Right hindlimb (tissue), 1 donor: ENCODE measurements around the gene SNRNP27.
"Not testable (repeated sequence)": the region's sequence is repeated elsewhere in the genome, so short reads cannot be mapped to it uniquely, and the experiment has no call there.

Source experiments
- DNase-seq: peaks from one replicate; pipeline ENCODE4 v3.0.0-alpha.2; 2018

SNRNP27 gene, protein sequence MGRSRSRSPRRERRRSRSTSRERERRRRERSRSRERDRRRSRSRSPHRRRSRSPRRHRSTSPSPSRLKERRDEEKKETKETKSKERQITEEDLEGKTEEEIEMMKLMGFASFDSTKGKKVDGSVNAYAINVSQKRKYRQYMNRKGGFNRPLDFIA

DNA sequence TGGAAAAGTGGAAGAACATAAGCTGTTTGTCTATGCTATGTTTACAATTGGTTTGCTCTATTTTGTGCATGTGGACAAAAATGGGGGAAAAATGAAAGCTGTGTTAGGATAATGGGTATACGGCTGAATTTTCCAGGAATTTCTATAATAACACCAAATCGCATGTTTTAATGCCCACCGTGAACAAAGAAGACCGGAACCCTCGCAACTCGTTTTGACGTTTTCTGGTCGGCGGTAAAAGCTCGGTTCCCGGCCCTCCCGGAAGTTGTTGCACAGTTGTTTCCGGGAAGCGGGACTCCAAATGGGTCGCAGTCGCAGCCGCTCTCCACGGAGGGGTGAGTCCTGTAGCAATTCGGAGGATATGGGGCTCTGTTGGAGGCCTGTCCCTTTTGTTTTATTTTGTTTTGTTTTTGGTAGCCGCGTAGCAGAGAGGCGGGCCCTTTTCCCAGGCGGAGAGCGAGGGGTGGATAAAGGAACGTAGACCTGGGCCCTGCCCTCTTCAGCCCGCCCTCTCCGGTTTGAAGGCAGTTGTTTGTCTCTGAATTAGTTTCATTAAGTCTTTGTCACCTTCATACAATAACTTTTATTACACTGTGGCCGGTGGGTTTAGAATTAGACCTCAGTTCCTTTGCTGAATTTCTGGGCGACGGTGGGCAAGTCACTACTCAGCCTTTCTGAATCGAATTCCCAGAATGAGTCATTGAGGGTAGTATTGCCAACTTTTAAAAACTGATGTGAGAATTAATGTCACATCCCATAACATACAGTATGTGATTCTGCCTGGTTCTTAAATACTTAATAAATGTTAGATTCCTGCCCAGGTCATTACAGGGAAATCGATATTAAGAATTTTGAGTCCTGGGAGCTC lies at the start of gene SNRNP27:
Gene SNRNP27 (plus strand): TSS at position 273 of the 868 bp plus-strand sequence. CDS start 29 bp downstream, at position 302.
- peak; percentile 89 for DNase-seq

DNA sequence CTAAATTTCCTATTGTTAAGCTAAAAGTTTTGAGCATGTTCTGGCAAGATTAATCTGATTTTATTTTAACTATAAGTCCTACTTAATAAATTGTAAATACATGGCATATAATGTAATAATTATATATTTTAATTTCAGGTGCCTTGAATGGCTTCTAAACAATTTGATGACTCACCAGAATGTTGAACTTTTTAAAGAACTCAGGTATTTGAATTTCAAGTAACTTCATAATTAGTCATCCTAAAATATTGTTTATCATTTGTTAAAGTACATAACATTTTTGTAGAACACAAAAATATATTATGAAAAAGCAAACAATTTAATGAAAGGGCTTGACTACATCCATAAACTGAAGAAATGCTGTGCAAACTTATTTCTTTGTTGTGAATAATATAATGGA lies 49.8 kb upstream of the SNRNP27 start:
- DNase-seq: no peak

DNA sequence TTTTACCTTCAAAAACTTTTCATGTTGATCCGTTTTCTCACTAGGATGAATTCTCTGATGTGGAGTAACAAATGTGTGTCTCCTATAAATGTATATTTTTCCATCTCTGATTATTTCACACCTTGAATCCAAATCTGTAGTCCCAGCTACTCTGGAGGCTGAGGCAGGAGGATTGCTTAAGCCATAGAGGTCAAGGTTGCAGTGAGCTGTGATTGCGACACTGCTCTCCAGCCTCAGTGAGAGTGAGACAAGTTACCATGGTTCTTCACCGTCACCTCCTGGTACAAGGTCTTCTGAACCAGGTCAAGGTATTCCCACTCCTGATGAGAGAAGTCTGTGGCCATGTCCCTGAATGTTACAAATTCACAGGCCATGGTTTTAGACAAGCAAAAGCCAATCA lies 49.2 kb upstream of the SNRNP27 start:
- DNase-seq: no peak

DNA sequence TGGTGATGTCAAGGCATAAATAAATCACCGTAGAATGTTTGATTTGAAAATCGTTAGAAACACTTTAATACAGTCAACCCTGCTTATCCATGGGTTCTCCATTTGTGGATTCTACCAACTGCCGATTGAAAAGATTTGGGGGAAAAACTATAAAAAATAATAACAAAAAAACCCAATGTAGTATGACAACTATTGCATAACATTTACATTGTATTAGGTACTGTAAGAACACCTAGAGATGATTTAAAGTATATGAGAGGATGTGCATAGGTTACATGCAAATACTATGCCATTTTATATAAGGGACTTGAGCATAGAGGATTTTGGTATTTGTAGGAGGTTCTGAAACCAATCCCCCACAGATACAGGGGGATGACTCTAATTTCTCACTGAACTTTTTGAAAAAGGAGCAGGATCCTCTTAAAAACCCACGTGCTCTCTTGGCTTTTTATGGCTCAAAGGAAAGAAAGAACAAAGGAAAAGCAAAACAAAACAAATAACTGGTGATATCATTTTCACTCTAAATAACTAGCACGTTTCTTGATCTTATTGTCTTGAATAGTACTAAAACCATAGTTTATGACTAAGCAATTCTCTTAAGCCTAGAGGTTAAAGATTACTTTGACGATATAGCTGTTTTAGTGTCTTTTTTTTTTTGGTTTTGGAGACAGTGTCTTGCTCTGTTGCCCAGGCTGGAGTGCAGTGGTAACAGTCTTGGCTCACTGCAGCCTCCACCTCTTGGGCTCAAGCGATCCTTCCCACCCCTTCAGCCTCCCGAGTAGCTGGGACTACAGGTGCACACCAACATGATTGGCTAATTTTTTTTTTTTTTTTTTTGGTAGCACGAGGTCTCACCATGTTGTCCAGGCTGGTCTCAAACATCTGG lies 47.3 kb upstream of the SNRNP27 start:
- no peak for DNase-seq

DNA sequence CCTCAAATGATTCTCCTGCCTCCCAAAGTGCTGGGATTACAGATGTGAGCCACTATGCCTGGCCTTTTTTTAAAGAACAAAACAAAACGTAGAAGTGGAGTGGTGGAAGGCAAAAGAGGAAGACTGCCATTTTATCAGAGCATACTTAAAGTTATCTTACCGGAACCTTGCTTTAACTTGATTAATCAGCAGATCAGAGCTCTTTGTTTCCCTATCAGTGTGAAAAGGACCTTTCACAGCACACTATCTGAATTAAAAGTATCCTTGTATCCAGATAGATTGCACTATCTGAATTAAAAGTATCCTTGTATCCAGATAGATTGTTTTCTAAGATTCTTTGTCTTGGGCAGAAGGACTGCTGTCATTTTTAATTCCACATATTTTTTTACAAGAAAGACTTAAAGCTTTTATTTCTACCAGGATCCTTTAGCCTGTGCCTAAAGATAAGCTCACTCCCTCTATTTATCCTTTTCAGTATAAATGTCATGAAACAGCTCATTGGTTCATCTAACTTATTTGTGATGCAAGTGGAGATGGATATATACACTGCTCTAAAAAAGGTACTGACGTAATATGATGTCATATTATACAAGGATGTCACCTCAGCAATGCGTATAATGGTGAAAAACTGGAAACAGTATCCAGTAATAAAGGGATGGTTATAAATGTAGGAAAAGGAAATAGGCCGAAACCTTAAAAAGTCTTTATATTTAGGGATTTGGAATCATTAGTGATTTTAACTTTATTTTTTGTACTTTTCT lies 46.5 kb upstream of the SNRNP27 start:
- no peak for DNase-seq

DNA sequence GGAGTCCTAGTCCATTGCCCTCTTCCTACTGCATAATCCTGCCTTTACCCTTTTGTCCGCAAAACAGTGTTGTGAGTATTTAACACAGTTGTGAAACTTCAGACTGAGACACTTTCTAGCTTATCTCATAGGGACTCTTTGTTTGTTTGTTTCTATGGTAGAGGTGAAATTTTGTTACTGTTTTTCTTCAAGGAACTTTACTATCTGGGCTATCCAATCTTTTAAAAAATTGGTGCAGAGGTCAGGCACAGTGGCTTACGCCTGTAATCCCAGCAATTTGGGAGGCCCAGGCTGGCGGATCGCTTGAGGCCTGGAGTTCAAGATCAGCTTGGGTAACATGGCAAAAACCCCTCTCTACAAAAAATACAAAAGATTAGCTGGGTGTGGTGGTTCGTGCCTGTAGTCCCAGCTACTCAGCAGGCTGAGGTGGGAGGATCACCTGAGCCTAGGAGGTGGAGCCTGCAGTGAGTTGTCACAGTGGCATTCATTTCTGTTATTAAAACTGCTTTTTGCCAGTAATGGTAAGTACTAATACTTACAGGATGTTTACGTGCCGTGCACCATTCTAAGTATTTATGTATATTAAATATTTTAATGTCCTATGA lies 45.5 kb upstream of the SNRNP27 start:
- no peak for DNase-seq

DNA sequence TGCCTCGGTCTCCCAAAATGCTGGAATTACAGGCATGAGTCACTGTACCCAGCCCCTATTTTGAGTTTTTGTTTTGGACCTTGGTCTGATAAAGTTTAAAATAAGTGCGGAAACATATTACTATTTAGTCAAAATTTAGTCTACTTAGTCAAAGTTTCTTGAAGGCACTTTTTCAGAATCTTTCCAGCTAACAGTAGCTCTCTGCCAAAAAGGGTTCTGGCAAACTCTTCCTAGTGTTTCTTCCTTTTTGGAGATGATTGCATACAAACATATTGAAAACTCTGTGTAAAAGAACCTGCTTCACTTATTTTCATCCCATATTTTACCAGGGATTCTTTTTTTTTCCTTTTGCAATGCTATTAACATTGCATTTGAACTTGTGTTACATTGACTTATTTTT lies 35.5 kb upstream of the SNRNP27 start:
- DNase-seq: no peak

DNA sequence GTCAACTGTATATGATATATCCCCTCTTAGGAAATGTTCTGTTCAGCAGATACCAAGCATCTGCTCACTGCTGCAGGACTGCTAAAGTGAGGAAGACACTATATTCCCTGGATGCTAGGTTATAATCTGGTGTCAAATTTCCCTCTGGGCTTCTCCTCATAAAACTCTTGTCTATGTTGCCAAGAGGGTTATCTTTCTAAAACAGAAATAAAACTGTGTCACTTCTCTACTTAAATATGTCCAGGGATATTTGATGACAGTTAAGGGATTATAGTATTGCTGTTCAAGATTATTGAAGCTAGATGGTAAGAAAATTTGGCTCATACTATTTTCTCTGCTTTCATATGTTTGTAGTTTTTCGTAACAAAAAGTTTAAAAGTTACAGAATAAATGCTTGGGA lies 30.5 kb upstream of the SNRNP27 start:
- DNase-seq: no peak

DNA sequence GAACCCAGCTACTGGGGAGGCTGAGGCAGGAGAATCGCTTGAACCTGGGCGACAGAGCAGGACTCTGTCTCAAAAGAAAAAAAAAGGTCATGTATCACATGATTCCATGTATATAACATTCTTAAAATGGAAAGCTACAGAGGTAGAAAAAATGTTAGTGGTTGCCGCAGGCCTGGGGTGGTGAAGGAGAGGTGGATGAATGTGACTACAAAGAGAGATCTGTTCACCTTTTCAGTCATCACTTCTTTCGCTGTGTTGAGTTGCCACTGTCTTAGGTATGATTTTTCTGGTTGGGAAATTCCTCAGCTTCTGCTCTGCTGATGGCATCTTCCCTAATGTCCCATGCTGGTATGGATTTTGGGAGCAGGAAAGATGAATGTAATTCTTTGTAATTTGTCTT lies 5.3 kb upstream of the SNRNP27 start:
- no peak for DNase-seq

DNA sequence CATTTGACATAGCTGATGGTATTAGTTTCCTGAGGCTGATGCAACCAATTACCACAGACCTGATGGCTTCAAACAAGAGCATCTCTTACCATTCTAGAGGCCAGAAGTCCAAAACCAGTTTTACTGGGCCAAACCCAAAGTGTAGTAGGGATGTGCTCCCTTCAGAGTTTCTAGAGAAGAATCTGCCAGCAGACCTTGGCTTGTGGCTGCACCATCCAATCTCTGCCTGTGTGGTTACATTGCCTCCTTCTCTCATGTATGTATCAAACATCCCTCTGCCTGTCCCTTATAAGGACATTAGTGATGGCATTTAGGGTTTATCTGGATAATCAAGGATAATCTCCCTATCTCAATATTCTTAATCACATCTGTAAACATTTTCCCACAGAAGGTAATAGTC lies 4.5 kb upstream of the SNRNP27 start:
- DNase-seq: no peak

DNA sequence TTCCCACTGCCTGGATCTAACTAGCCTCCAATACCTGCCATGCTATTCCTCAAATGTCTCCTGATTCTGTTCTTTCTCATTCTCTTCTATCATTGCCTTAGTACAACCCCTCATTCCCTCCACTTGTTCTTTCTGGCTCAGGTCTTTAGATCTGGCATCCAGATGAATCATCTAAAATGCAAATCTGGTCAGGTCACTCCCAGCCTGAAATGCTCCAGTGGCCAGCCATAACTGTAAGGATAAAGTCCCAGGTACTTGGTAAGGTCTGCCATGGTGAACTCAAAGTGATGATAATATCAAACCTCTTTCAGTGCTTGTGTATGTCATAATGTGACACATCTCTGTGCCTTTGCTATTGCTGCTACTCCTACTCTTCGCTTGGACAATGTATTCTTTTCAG lies 2.9 kb upstream of the SNRNP27 start:
- DNase-seq: no peak

DNA sequence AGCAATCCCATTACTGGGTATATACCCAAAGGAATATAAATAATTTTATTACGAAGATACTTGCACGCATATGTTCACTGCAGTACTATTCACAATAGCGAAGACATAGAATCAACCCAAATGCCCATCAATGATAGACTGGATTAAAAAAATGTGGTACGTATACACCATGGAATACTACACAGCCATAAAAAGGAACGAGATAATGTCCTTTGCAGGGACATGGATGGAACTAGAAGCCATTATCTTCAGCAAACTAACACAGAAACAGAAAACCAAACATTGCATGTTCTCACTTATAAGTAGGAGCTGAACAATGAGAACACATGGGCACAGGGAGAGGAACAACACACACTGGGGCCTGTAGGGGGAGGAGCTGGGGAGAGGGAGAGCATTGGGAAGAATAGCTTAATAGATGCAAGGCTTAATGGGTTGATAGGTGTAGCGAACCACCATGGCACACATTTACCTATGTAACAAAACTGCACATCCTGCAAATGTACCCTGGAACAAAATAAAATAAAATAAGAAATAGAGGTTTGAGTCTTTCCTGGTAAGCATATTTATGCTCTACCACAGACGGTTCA lies 825 bp upstream of the SNRNP27 start:
- DNase-seq: not testable (repeated sequence)

DNA sequence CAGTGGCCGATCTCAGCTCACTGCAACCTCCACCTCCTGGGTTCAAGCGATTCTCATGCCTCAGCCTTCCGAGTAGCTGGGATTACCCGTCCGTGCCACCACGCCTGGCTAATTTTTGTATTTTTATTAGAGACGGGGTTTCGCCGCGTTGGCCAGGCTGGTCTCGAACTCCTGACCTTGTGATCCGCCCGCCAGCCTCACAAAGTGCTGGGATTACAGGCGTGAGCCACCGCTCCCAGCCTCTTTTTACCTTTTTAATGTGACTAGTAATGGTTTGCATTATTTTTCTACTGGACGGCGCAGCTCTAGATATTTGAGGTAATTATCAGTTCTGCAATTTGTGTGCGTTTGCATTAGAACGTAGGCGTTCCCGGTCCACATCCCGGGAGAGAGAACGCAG lies 981 bp downstream of the SNRNP27 start:
- DNase-seq: not testable (repeated sequence)

DNA sequence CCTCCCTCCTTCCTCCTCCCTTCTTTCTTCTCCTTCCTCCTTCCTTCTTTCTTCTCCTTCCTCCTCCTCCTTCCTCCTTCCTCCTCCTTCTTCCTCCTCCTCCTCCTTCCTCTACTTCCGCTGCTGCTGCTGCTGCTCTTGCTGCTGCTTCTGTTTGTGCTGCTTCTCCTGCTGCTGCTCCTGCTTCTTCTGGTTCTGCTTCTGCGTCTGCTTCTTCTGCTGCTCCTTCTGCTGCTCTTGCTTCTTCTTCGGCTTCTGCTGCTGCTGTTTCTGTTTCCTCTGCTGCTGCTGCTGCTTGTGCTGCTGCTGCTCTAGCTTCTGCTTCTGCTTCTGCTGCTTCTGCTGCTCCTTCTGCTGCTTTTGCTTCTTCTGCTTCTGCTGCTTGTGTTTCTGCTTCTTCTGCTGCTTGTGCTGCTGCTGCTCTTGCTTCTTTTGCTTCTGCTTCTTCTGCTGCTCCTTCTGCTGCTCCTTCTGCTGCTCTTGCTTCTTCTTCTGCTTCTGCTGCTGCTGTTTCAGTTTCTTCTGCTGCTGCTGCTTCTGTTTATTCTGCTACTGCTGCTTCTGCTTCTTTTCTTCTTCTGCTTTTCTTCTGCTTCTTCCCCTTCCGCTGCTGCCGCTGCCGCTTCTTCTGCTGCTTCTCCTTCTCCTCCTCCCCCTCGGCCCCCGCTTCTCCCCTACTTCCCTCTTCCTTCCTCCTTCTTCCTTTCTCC lies 8.6 kb downstream of the SNRNP27 start:
- DNase-seq: no peak

DNA sequence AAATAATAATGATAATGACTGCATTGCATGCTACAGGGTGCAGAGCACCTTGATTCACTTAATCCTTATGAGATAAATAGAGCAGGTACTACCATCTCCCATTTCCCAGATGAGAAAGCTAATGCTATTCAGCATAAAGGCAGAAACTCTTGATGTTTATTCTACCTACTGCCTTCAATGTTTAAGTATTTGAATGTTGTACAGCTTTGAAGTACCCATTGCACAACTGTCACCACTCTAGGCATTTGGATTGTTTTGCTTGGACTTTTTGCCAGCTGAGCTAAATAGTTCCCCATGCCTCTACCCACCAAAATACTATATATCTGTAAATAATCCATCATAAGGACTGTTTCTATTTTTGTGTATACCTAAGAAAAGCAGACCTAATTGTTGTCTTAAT lies 13.5 kb downstream of the SNRNP27 start:
- no peak for DNase-seq

DNA sequence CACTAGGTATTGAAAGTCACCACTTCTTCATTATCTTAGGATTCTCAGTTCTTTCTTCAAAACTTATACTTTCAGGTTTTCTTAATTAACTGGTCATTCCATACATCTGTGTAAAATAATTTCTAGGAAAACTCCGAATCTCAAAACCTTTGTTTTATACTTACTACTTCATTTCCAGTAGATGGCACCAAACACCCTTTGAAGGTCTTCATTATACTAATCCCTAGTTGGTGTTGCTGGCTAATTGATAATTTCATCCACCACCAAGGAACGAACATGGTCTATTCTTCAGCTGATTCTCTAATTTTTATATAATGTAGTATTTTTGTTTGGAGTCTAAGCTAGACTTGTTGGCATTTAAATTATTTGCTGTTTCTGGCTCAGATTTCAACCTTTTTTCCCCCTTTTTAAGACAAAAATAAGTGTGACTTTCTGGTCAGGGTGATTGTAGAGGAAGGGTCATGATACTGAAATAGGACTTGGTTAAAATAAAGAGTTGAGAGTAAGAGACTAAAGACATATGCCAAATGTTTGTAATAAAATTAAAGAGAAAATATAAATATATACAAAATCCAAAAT lies 18.3 kb downstream of the SNRNP27 start:
- DNase-seq: no peak

DNA sequence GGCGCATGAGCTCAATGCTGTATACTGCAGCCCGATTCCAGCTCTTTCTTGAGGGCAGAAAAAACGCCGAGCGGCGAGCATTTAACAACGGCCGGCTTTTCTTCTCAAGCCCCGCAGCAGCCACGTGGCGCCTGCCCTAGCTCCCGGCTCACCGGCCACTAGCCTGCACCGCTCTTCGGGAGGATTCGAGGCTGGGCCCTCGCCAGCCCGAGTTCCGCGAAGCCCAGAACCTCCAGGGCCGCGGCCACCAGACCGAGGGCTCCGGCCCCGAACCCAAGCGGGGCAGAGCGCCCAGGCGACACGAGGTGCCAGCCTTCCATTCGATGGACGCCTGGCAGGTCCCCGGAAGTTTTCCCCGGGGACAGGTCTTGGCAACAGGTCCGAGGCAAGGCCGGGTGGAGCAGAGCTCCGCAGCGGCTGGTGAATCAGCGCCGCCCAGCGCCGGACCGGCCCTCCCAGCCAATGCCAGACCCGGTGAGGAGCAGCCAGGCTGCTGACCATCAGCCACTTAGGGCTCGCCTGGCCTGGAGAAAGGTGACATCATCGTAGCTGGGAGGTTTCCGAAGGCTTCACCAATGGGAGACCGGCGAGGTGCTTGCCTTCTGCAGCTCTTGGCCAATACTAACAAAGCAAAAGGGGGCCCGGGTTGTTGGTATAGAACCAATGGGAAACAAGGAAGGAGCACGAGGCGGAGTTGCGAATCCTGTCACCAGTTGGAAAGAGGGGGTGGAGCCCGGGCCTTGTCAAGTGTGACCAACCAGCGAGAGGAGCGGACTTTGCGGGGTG lies 20.6 kb downstream of the SNRNP27 start:
- DNase-seq: peak; percentile 100

DNA sequence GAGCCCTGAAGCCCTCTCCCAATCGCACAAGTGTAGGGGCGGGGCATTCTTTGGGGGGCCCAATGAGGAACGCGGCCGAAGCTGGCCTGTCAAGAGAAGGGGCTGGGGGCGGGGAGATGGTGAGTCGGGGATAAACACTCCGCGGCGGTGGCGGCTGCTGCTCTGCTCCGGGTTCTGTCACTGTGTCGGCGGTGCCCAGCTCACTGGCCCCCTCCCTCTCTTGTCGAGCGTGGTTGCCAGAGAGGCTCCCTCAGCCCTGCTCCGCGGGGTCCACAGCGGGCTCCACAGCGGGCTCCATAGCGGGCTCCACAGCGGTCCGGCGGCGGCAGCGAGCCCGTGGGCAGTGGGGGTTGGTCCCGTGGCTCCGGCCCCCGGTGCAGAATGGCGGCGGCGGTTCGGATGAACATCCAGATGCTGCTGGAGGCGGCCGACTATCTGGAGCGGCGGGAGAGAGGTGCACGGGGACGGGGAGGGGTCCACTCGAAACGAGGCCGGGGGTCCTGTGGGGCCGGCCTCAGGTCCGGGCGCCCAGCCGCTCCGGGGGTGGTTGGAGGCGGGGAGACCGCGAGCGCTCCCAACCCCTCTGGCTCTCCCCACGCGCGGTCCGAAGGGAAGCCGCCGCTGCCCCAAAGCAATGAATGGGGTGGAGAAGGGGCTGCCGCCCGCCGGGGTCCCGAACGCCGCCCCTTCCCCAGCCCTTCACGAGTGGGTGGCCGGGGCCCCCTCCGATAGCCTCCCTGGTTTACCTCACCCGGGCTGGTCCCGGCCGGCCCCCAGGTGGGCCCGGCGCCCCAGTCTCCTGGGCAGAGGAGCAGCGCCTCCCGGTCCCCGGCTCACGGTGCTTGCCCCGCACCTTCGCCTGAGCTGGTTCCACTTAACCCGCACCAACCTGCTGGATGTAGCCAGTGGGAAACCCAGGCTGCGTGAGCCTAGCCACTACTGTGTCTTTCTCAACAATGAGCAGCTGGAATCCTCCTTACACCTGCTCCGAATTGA lies 21.5 kb downstream of the SNRNP27 start, which contains the start of gene MXD1:
Gene MXD1 (plus strand): TSS at position 160 of the 996 bp plus-strand sequence. CDS start 222 bp downstream, at position 382.
- peak; percentile 27 for DNase-seq

DNA sequence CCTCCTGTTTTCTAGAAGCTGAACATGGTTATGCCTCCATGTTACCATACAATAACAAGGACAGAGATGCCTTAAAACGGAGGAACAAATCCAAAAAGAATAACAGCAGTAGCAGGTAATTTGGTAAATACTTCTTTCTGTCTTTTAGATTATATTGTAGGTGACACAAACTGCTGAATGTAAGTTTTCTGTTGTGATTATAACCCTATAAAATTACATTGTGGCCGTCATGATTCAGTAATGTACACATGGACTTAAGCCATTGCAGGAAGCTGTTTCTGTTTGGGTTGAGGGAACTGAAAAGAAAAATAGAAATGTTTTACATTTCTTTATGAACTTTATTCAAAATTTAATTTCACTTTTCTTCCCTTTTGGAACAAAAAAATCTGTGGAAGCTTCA lies 22.4 kb downstream of the SNRNP27 start:
- no peak for DNase-seq
